ENCODE measurements around the gene NMBR. TPM values are rescaled to one million over a fixed set of nuclear protein-coding genes. Genes with fewer than 3 reads are reported as not detected.
"Not testable (repeated sequence)": the region's sequence is repeated elsewhere in the genome, so short reads cannot be mapped to it uniquely, and the experiment has no call there.

The NMBR gene
- total and polyA plus RNA-seq, 2 donors (not counting 1 experiment from before 2014, with no cell fraction given): 0.09 TPM; not detected in 1

DNA sequence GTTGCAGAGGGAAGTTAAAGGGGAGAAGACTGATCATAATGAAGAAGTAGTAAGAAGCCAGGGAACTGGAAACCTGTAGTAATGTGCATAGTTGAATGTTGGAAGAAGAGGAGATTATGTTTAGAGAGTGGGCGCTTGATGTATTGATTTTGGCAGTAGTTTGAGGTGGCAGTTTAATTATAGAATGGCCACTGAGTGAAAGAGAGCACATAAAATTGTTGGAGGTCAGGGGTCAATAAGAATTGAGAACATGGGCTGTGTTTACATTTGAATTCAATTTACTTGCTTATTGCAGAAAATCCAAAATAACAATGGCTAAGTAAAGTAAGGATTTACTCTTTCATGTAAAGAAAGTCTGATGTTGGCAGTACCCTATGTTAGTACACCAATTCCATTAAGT, 15.9 kb upstream of the NMBR start:
- Histone ChIP-seq H3K4me2 (replicated peaks; ENCODE audit: low read depth, low read length, poor library complexity, severe bottlenecking) (no peak overlapping the region), H3K27ac (ENCODE audit: low read length in 2 of 2) (no peak overlapping the region), H3K4me3 (ENCODE audit: control extremely low read depth in 1 of 5, extremely low read depth in 1 of 5, insufficient read depth in 1 of 5, low read depth in 2 of 5, low read length in 4 of 5) (no peak overlapping the region), H2AFZ (ENCODE audit: insufficient read depth, low read depth, low read length, poor library complexity, severe bottlenecking) (no peak overlapping the region), H3K79me2 (ENCODE audit: control insufficient read depth, insufficient read depth, low read length) (peaks cover 58% of the 10 kb centered on the region), H3K36me3 (replicated peaks in 1 of 2; ENCODE audit: control extremely low read depth in 1 of 2, control insufficient read depth in 1 of 2, extremely low read depth in 1 of 2, insufficient read depth in 2 of 2, low read length in 1 of 2) (peaks cover 3 to 16% of the 10 kb centered on the region in 2 experiments), H3K27me3 (replicated peaks in 1 of 4; ENCODE audit: control extremely low read depth in 1 of 4, control insufficient read depth in 3 of 4, insufficient read depth in 4 of 4, low read length in 3 of 4) (no peaks in the 10 kb centered on the region), H4K20me1 (ENCODE audit: control insufficient read depth, insufficient read depth, low read length, poor library complexity, severe bottlenecking) (peaks cover 75% of the 10 kb centered on the region), H3K4me1 (ENCODE audit: control insufficient read depth in 2 of 2, insufficient read depth in 2 of 2, low read length in 2 of 2) (no peaks in the 10 kb centered on the region), H3K9me3 (ENCODE audit: control extremely low read depth in 1 of 3, control insufficient read depth in 2 of 3, insufficient read depth in 1 of 3, low read length in 2 of 3) (no peaks in the 10 kb centered on the region), H3K9ac (ENCODE audit: low read length) (no peak overlapping the region)
- peaks cover 25% of the 10 kb centered on the region for H3K4me1 Mint-ChIP-seq
- intact Hi-C loops (cut with micrococcal nuclease): no loop called here
- ChIA-PET CTCF (no interaction called here), POLR2A (no interaction called here)
- no peaks in the 10 kb centered on the region for H3K27me3 Mint-ChIP-seq
- no peaks in the 10 kb centered on the region for H3K9me3 Mint-ChIP-seq (ENCODE audit: insufficient read depth)
- no peak for TF ChIP-seq EZH2 (IDR thresholded peaks at IDR 0.05; ENCODE audit: borderline replicate concordance, insufficient read depth, low read depth, low read length, poor library complexity, severe bottlenecking)
- no peak for TF ChIP-seq CTCF (IDR thresholded peaks at IDR 0.05)
- WGBS (ENCODE audit: insufficient coverage): 100% methylated on average over 1 of the region's 1 CpG
- no peak overlapping the region for H3K4me3 Mint-ChIP-seq
- H3K27ac Mint-ChIP-seq: no peak overlapping the region
- DNase-seq (no peak), ATAC-seq (ENCODE audit: low read depth) (no peak)

DNA sequence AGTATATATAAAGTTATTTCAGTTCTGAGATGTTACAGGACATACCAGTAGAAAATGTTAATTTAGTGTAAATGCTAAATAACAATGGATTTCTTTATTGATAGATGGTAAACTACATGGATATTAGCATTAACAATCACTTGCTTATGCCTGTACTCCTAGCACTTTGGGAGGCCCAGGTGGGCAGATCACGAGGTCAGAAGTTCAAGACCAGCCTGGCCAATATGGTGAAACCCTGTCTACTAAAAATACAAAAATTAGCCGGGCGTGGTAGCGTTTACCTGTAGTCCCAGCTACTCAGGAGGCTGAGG, 9.8 kb upstream of the NMBR start:
- peak; percentile 19 for TF ChIP-seq CTCF (IDR thresholded peaks at IDR 0.05)
- H3K27me3 ChIP-seq (replicated peaks in 1 of 4; ENCODE audit: control extremely low read depth in 1 of 4, control insufficient read depth in 3 of 4, insufficient read depth in 4 of 4, low read length in 3 of 4); H3K9ac ChIP-seq (ENCODE audit: low read length); H3K9me3 Mint-ChIP-seq (ENCODE audit: insufficient read depth); DNase-seq; H3K27me3 Mint-ChIP-seq; H3K4me2 ChIP-seq (replicated peaks; ENCODE audit: low read depth, low read length, poor library complexity, severe bottlenecking); H3K4me3 Mint-ChIP-seq; H3K27ac Mint-ChIP-seq; H3K27ac ChIP-seq (ENCODE audit: low read length in 2 of 2); H3K4me1 ChIP-seq (ENCODE audit: control insufficient read depth in 2 of 2, insufficient read depth in 2 of 2, low read length in 2 of 2); ATAC-seq (ENCODE audit: low read depth); H3K9me3 ChIP-seq (ENCODE audit: control extremely low read depth in 1 of 3, control insufficient read depth in 2 of 3, insufficient read depth in 1 of 3, low read length in 2 of 3); H3K4me3 ChIP-seq (ENCODE audit: control extremely low read depth in 1 of 5, extremely low read depth in 1 of 5, insufficient read depth in 1 of 5, low read depth in 2 of 5, low read length in 4 of 5); H2AFZ ChIP-seq (ENCODE audit: insufficient read depth, low read depth, low read length, poor library complexity, severe bottlenecking); H3K36me3 ChIP-seq (replicated peaks in 1 of 2; ENCODE audit: control extremely low read depth in 1 of 2, control insufficient read depth in 1 of 2, extremely low read depth in 1 of 2, insufficient read depth in 2 of 2, low read length in 1 of 2); intact Hi-C loops (cut with micrococcal nuclease): not testable (repeated sequence)
- POLR2A ChIA-PET: interaction anchor here (1.1 kb wide), 1 partner anchor 10 kb away, joined by 3 read pairs; the partner anchor contains the start of genes NMBR and VTA1
- H4K20me1 ChIP-seq (ENCODE audit: control insufficient read depth, insufficient read depth, low read length, poor library complexity, severe bottlenecking): peaks cover 73% of the 10 kb centered on the region
- CTCF ChIA-PET: interaction anchor here (1.2 to 3.6 kb wide), 4 partner anchors 9 to 318 kb away, joined by 3 to 18 read pairs (median 4); partner anchors contain the start of genes NMBR and VTA1
- H3K79me2 ChIP-seq (ENCODE audit: control insufficient read depth, insufficient read depth, low read length): peaks cover 95% of the 10 kb centered on the region
- WGBS (ENCODE audit: insufficient coverage): 95% methylated on average over 4 of the region's 4 CpGs
- peaks cover 38% of the 10 kb centered on the region for H3K4me1 Mint-ChIP-seq
